Activated CD4-positive, alpha-beta T cell treated with anti-CD3 and anti-CD28 coated beads, Interleukin-2, amount 50 U/mL, for 1 hour (primary cell): ENCODE measurements around the gene SREK1IP1.
"Not testable (repeated sequence)": the region's sequence is repeated elsewhere in the genome, so short reads cannot be mapped to it uniquely, and the experiment has no call there.

Experiments
- DNase-seq: peaks from one replicate; pipeline ENCODE4 v3.0.0-alpha.2; 2020

The SREK1IP1 gene

GRCh38 chr5:64763948-64764503 is 4.5 kb downstream of the SREK1IP1 start:
- DNase-seq: no peak

- DNase-seq: no peak
Observed at GRCh38 chr5:64759960-64760660, 8.4 kb downstream of the SREK1IP1 start.

GRCh38 chr5:64758901-64759300 is 9.6 kb downstream of the SREK1IP1 start:
- DNase-seq: no peak

GRCh38 chr5:64754066-64754465 is 14.4 kb downstream of the SREK1IP1 start:
- no peak for DNase-seq

GRCh38 chr5:64749385-64749784 is 19.1 kb downstream of the SREK1IP1 start:
- no peak for DNase-seq

GRCh38 chr5:64746446-64746845 is 22.0 kb downstream of the SREK1IP1 start:
- no peak for DNase-seq

- DNase-seq: no peak
Observed at GRCh38 chr5:64744914-64745313, 23.6 kb downstream of the SREK1IP1 start.

GRCh38 chr5:64742821-64743220 is 25.7 kb downstream of the SREK1IP1 start:
- DNase-seq: no peak

- no peak for DNase-seq
Observed at GRCh38 chr5:64742411-64742810, 26.1 kb downstream of the SREK1IP1 start.

- DNase-seq: no peak
Observed at GRCh38 chr5:64727150-64727549, 41.3 kb downstream of the SREK1IP1 start.

- DNase-seq: no peak
Observed at GRCh38 chr5:64722588-64722987, 45.9 kb downstream of the SREK1IP1 start.

GRCh38 chr5:64714495-64714894 is 54.0 kb downstream of the SREK1IP1 start:
- not testable (repeated sequence) for DNase-seq

GRCh38 chr5:64707191-64707590 is 61.3 kb downstream of the SREK1IP1 start:
- no peak for DNase-seq

- not testable (repeated sequence) for DNase-seq
Observed at GRCh38 chr5:64706074-64706473, 62.4 kb downstream of the SREK1IP1 start.

- DNase-seq: no peak
Observed at GRCh38 chr5:64700765-64701164, 67.7 kb downstream of the SREK1IP1 start.

- not testable (repeated sequence) for DNase-seq
Observed at GRCh38 chr5:64696414-64696813, 72.1 kb downstream of the SREK1IP1 start.

GRCh38 chr5:64693636-64694035 is 74.9 kb downstream of the SREK1IP1 start:
- no peak for DNase-seq

- DNase-seq: no peak
Observed at GRCh38 chr5:64691291-64691690, 77.2 kb downstream of the SREK1IP1 start.

- no peak for DNase-seq
Observed at GRCh38 chr5:64690417-64691151, 77.9 kb downstream of the SREK1IP1 start, which contains the start of gene SHISAL2B. SHISAL2B (plus strand) TSS chr5:64690503; CDS start chr5:64690624, 121 bp downstream.

GRCh38 chr5:64690104-64690416 is 78.4 kb downstream of the SREK1IP1 start:
- no peak for DNase-seq

GRCh38 chr5:64688965-64689364 is 79.5 kb downstream of the SREK1IP1 start:
- no peak for DNase-seq

- no peak for DNase-seq
Observed at GRCh38 chr5:64688391-64688790, 80.1 kb downstream of the SREK1IP1 start.

GRCh38 chr5:64685866-64686265 is 82.6 kb downstream of the SREK1IP1 start:
- DNase-seq: no peak

GRCh38 chr5:64682608-64683007 is 85.9 kb downstream of the SREK1IP1 start:
- no peak for DNase-seq
